ENCODE data around the gene E2F2. TPM values are rescaled to one million over a fixed set of nuclear protein-coding genes. Genes with fewer than 3 reads are reported as not detected.

E2F2 gene
- polyA plus RNA-seq, 3 donors: 4.8 to 6.5 (median 4.8) TPM

- DNase-seq: peak; percentile 91
Measured at GRCh38 chr1:23484253-23485001, 46.6 kb downstream of the E2F2 start.

GRCh38 chr1:23483321-23484252 is 47.4 kb downstream of the E2F2 start, which contains the start of gene ASAP3:
Gene ASAP3 (minus strand): TSS chr1:23484179. CDS start chr1:23484133, 46 bp downstream.
- peak; percentile 30 for DNase-seq

GRCh38 chr1:23481904-23482303 is 49.1 kb downstream of the E2F2 start:
- DNase-seq: no peak

GRCh38 chr1:23481026-23481597 is 49.9 kb downstream of the E2F2 start:
- DNase-seq: no peak

GRCh38 chr1:23480187-23481025 is 50.6 kb downstream of the E2F2 start:
- no peak for DNase-seq

GRCh38 chr1:23479666-23479941 is 51.4 kb downstream of the E2F2 start:
- DNase-seq: no peak

GRCh38 chr1:23478896-23479665 is 52.0 kb downstream of the E2F2 start:
- DNase-seq: peak; percentile 57

GRCh38 chr1:23477359-23478144 is 53.5 kb downstream of the E2F2 start:
- no peak for DNase-seq

- DNase-seq: no peak
Measured at GRCh38 chr1:23475641-23476040, 55.4 kb downstream of the E2F2 start.

GRCh38 chr1:23475134-23475628 is 55.9 kb downstream of the E2F2 start:
- no peak for DNase-seq

- no peak for DNase-seq
Measured at GRCh38 chr1:23473037-23473800, 57.8 kb downstream of the E2F2 start.

GRCh38 chr1:23472351-23473036 is 58.5 kb downstream of the E2F2 start:
- no peak for DNase-seq

GRCh38 chr1:23471473-23472075 is 59.5 kb downstream of the E2F2 start:
- DNase-seq: no peak

- no peak for DNase-seq
Measured at GRCh38 chr1:23470282-23471070, 60.6 kb downstream of the E2F2 start.

GRCh38 chr1:23469372-23469982 is 61.6 kb downstream of the E2F2 start:
- no peak for DNase-seq

GRCh38 chr1:23466423-23466989 is 64.5 kb downstream of the E2F2 start:
- DNase-seq: no peak

All from renal pelvis (tissue), 4 donors.